ENCODE data around the gene GGCT.
"Not testable (repeated sequence)": the region's sequence is repeated elsewhere in the genome, so short reads cannot be mapped to it uniquely, and the experiment has no call there.

DNA sequence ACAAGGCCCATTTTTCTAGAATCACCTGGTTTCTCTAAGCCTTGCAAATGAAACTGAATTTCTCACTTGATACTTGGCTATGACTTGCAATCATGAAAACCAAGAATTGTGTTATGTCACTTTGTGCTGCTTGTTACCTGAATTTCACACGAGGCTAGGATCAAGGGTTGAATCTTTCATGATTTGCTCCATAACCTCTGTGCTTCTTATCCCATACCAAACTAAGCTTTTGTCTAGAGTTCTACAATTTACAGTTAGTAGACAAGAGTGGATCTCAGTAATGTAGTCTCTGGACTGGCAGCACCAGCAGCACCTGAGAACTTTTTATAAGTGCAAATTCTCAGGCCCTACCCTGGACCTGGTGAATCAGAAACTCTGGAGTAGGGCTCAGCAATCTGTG lies 22.7 kb upstream of the GGCT start:
- not testable (repeated sequence) for TF ChIP-seq POLR2A, POLR2AphosphoS5 (IDR thresholded peaks at IDR 0.05; ENCODE audit: low read depth, low read length)

All from GM12892 (cell line).